ENCODE measurements around the gene DRAM2. TPM values are rescaled to one million over a fixed set of nuclear protein-coding genes. Genes with fewer than 3 reads are reported as not detected.

The DRAM2 gene
- total RNA-seq, 1 experiment from 2014 or later: 26.4 TPM

DNA sequence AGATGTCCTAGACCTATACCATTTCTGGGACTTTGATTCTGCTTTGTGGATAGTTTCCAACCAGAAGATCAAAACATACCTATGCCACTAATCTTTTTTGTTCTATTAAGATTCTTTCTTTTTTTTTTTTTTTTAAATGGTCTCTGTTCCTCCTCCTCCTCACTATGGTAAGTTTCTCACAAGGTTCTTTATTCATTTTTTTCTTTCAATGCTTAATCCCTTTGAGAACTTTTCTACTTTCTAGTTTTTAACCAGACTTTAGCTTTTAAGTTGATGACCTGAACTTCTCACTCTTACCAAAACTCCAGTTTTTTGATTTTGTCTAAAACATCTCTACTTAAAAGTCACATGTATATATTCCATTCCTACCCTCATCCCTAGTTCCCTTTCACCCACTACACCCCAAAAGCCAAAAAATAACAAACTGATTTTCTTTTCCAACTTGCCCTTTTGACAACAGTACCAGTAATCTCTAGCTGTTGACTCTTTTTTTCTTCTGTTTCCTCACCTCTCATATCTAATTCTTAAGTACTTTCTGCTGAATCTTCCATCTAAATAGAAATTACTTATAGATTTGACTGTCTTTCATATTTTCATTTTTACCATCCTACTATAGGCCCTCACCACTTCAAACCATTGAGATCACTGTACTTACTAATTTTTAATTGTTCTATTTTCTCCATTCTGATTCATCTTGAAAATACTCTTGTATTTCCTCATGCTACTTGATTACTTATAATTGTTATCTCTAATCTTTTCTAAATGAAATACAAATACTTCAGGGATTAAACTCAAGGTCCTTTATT lies 6.3 kb upstream of the DRAM2 start:
- intact Hi-C loops (cut with micrococcal nuclease): no loop called here
- POLR2A ChIA-PET: no interaction called here

DNA sequence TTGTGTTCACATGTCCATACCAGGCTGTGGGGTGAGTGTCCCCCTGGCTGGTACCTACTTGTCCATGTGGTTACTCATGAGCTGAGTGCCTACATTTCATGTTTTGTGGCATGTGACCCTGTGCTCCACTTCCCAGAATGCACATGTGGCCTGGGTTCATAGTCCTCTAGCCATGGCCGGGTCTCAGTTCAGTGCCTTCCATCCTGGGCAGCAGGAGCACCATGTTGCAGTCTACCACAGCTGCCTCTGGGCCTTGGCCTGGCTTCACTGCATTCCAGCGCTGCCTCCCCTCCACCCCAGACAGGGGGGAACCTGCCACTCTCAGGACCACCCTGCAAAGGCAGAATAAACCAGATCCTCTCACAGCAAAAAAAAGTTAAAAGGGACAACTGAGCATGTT lies 5.6 kb upstream of the DRAM2 start:
- H3K36me3 ChIP-seq (ENCODE audit: control insufficient read depth in 1 of 2, insufficient read depth in 2 of 2, low read length in 2 of 2): peaks cover 8 to 17% of the 10 kb centered on the region in 2 experiments; a peak in 3 of 4 replicates
- no peak overlapping the region for H3K27ac ChIP-seq (ENCODE audit: low read depth, low read length)
- POLR2A ChIA-PET: no interaction called here
- no peaks in the 10 kb centered on the region for H3K9me2 ChIP-seq (ENCODE audit: insufficient read depth)
- intact Hi-C loops (cut with micrococcal nuclease): no loop called here
- H3K9me3 ChIP-seq (ENCODE audit: control insufficient read depth in 1 of 2, insufficient read depth in 1 of 2, low read depth in 1 of 2, low read length in 2 of 2): no peaks in the 10 kb centered on the region
- H3K4me2 ChIP-seq (ENCODE audit: low read length): no peak overlapping the region
- H3K27me3 ChIP-seq (ENCODE audit: insufficient read depth, low read length): no peaks in the 10 kb centered on the region
- H2AFZ ChIP-seq (ENCODE audit: low read depth, low read length, poor library complexity, severe bottlenecking): no peak overlapping the region
- peaks cover 93% of the 10 kb centered on the region for H3K79me2 ChIP-seq (ENCODE audit: insufficient read depth, low read length)
- H3K9ac ChIP-seq (ENCODE audit: low read length): no peak overlapping the region
- H4K20me1 ChIP-seq (ENCODE audit: insufficient read depth): 0 out of 2 replicates have a peak, but pooled peaks cover 8% of the 10 kb centered on the region
- ATAC-seq: no peak
- H3K4me1 ChIP-seq (ENCODE audit: control insufficient read depth in 1 of 2, insufficient read depth in 2 of 2, low read length in 2 of 2): peaks cover 5 to 8% of the 10 kb centered on the region in 2 experiments; a peak in 3 of 4 replicates
- no peak overlapping the region for H3K4me3 ChIP-seq (replicated peaks in 1 of 2; ENCODE audit: low read depth in 1 of 2, low read length in 2 of 2)
- no TSS peak for BruUV-seq (replicated peaks)
- RAD21 ChIA-PET (ENCODE audit: low non-redundant PET in 1 of 2, low total read pairs in 2 of 2, uncharacterized antibody in 2 of 2, unreplicated experiment in 2 of 2): no interaction called here
- DNase-seq (ENCODE audit: low read depth, low spot score): no peak
- TF ChIP-seq, protein P1, sequence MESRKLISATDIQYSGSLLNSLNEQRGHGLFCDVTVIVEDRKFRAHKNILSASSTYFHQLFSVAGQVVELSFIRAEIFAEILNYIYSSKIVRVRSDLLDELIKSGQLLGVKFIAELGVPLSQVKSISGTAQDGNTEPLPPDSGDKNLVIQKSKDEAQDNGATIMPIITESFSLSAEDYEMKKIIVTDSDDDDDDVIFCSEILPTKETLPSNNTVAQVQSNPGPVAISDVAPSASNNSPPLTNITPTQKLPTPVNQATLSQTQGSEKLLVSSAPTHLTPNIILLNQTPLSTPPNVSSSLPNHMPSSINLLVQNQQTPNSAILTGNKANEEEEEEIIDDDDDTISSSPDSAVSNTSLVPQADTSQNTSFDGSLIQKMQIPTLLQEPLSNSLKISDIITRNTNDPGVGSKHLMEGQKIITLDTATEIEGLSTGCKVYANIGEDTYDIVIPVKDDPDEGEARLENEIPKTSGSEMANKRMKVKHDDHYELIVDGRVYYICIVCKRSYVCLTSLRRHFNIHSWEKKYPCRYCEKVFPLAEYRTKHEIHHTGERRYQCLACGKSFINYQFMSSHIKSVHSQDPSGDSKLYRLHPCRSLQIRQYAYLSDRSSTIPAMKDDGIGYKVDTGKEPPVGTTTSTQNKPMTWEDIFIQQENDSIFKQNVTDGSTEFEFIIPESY (IDR thresholded peaks at IDR 0.05; ENCODE audit: extremely low read depth, insufficient replicate concordance, low read length): no peak
- no peak for TF ChIP-seq FOSL1 (IDR thresholded peaks at IDR 0.05; ENCODE audit: low read depth)
- TF ChIP-seq EGR1 (IDR thresholded peaks at IDR 0.05; ENCODE audit: low read depth): no peak
- TF ChIP-seq SIN3A (IDR thresholded peaks at IDR 0.05; ENCODE audit: low read depth): no peak
- no peak for TF ChIP-seq CEBPB (IDR thresholded peaks at IDR 0.05; ENCODE audit: low read depth)
- CTCF ChIA-PET: no interaction called here

More for the DNA sequence above, 6.3 kb upstream of the DRAM2 start:
- Histone ChIP-seq H2AFZ (ENCODE audit: low read depth, low read length, poor library complexity, severe bottlenecking) (no peak overlapping the region), H3K4me2 (ENCODE audit: low read length) (no peak overlapping the region), H3K79me2 (ENCODE audit: insufficient read depth, low read length) (peaks cover 92% of the 10 kb centered on the region), H3K27me3 (ENCODE audit: insufficient read depth, low read length) (no peaks in the 10 kb centered on the region), H3K4me1 (ENCODE audit: control insufficient read depth in 1 of 2, insufficient read depth in 2 of 2, low read length in 2 of 2) (peaks cover 5% of the 10 kb centered on the region in 2 experiments; a peak in 3 of 4 replicates), H4K20me1 (ENCODE audit: insufficient read depth) (0 out of 2 replicates have a peak, but pooled peaks cover 4% of the 10 kb centered on the region), H3K9me2 (ENCODE audit: insufficient read depth) (no peaks in the 10 kb centered on the region), H3K9ac (ENCODE audit: low read length) (no peak overlapping the region), H3K27ac (ENCODE audit: low read depth, low read length) (no peak overlapping the region), H3K4me3 (replicated peaks in 1 of 2; ENCODE audit: low read depth in 1 of 2, low read length in 2 of 2) (no peak overlapping the region), H3K9me3 (ENCODE audit: control insufficient read depth in 1 of 2, insufficient read depth in 1 of 2, low read depth in 1 of 2, low read length in 2 of 2) (no peaks in the 10 kb centered on the region), H3K36me3 (ENCODE audit: control insufficient read depth in 1 of 2, insufficient read depth in 2 of 2, low read length in 2 of 2) (peaks cover 8 to 19% of the 10 kb centered on the region in 2 experiments; a peak in 3 of 4 replicates)
- ATAC-seq: no peak
- BruUV-seq (replicated peaks): no TSS peak
- DNase-seq (ENCODE audit: low read depth, low spot score): no peak
- CTCF ChIA-PET: no interaction called here
- RAD21 ChIA-PET (ENCODE audit: low non-redundant PET in 1 of 2, low total read pairs in 2 of 2, uncharacterized antibody in 2 of 2, unreplicated experiment in 2 of 2): no interaction called here
- TF ChIP-seq RAD21 (IDR thresholded peaks at IDR 0.05; ENCODE audit: low read depth): no peak
- TF ChIP-seq EZH2 (IDR thresholded peaks at IDR 0.05): no peak
